ENCODE data around the gene APOE. TPM values are rescaled to one million over a fixed set of nuclear protein-coding genes. Genes with fewer than 3 reads are reported as not detected.

The APOE gene
- total and polyA plus RNA-seq, 7 experiments from 2014 or later, result 0.41 to 7.9 (median 4.0) TPM; not detected in 2

DNA sequence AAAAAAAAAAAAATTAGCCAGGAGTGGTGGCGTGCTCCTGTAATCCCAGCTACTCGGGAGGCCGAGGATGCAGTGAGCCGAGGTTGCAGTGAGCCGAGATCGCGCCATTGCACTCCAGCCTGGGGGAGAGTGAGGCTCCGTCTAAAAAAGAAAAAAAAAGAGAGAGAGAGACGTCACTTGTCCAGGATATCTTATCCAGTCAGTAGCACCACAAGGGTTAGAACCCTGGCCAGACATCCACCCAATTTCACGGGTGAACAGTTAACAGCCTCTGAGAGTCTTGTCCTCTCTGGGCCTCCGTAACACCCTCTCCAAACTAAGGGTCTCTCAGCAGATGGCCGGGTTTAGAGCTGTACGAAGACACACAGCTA lies 48.7 kb downstream of the APOE start:
- intact Hi-C loops (cut with micrococcal nuclease), result loop anchor here (2.0 to 5.0 kb wide), 4 partner anchors 39 to 267 kb away; partner anchors contain the start of gene APOC1 (in 1 of the 2)
- peak overlapping the region; percentile 92 for H3K4me3 ChIP-seq (ENCODE audit: low read length)
- H3K9me3 Mint-ChIP-seq, result peaks cover 0 to 8% (median 0%) of the 10 kb centered on the region in 11 donors
- ChIA-PET CTCF (interaction anchor here (0.6 to 1.3 kb wide), 2 partner anchors 137 to 184 kb away, joined by 3 read pairs; no protein-coding TSS in a partner anchor), POLR2A (interaction anchor here (0.7 to 1.8 kb wide), 7 partner anchors 17 to 224 kb away, joined by 3 to 12 read pairs (median 5); partner anchors contain the start of genes PPP1R37, TOMM40 and TRAPPC6A)
- H3K36me3 Mint-ChIP-seq, result peaks cover 0 to 6% (median 0%) of the 10 kb centered on the region in 5 donors
- H3K4me3 Mint-ChIP-seq, result peak overlapping the region; percentile 89 to 99 (median 98)
- peaks cover 12 to 24% of the 10 kb centered on the region in 2 donors for H3K4me1 ChIP-seq (ENCODE audit: control insufficient read depth in 2 of 2, insufficient read depth in 2 of 2, low read length in 2 of 2)
- DNase-seq (no peak), ATAC-seq (no peak)
- H3K27me3 ChIP-seq (ENCODE audit: control insufficient read depth in 2 of 2, insufficient read depth in 2 of 2, low read length in 2 of 2), result no peaks in the 10 kb centered on the region
- H3K27ac ChIP-seq (ENCODE audit: low read depth, low read length), result peak overlapping the region; percentile 92
- peaks cover 27 to 57% (median 49%) of the 10 kb centered on the region in 7 donors for H3K4me1 Mint-ChIP-seq
- no peaks in the 10 kb centered on the region for H3K27me3 Mint-ChIP-seq
- peaks cover 0 to 24% (median 0%) of the 10 kb centered on the region in 3 experiments for H3K36me3 ChIP-seq (ENCODE audit: control insufficient read depth in 2 of 3, insufficient read depth in 3 of 3, low read length in 3 of 3)
- H3K9me3 ChIP-seq (ENCODE audit: control insufficient read depth in 2 of 3, low read length in 3 of 3), result no peaks in the 10 kb centered on the region
- peak overlapping the region; percentile 97 to 99 (median 98) for H3K27ac Mint-ChIP-seq

DNA sequence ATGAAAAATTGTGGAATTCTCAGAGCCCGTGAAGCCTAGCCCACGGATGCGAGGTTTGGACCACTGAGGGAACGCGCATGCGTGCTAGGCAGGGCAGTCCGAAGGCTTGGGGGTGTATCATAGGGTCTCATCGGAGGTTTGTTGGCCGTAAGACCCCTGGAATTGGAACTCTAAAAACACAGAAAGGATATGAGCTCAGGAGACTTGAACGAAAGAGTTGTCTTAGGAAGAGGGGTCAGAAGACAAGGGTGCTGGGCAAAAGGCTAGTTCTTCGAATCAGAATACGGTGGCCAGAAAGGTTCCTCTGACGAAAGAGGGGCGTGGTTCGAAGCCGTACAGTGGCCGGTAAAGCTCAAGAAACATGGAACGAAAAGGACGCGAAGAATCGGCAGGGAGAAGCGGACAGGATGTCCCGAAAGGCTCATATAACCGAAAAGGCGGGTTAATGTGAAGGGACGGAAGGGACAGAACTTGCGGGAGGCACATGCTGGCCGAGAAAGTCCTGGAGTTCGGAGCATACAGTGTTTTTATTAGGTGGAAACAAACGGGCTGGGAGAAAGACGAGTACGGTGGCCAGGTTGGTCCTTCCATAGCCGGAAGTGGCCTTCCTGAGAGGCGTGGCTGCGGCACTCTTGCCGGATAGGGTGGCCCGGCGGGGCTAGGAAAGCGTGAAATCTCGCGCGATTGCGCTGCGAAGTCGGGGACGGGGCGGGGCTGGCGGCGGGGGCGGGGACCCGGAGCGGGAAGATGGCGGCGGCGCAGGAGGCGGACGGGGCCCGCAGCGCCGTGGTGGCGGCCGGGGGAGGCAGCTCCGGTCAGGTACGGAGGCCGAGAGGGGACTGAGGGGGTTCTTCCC lies 49.3 kb downstream of the APOE start, which contains the start of gene CLPTM1:
TSS of gene CLPTM1 (plus strand) at position 732 of the 856 bp plus-strand sequence. CDS start at position 748, 16 bp downstream.
- intact Hi-C loops (cut with micrococcal nuclease), result loop anchor here (1.0 to 5.0 kb wide), 13 partner anchors 40 to 737 kb away; partner anchors contain the start of genes BLOC1S3 (in 2 of the 2), RELB (in 2 of the 2), TRAPPC6A (in 2 of the 2) and APOC1 (in 1 of the 2)
- ATAC-seq, result peak; percentile 97
- CTCF ChIA-PET, result interaction anchor here (0.6 to 1.3 kb wide), 2 partner anchors 26 to 184 kb away, joined by 3 to 5 read pairs; no protein-coding TSS in a partner anchor
- peaks cover 0 to 21% (median 0%) of the 10 kb centered on the region in 3 experiments for H3K36me3 ChIP-seq (ENCODE audit: control insufficient read depth in 2 of 3, insufficient read depth in 3 of 3, low read length in 3 of 3)
- H3K4me3 Mint-ChIP-seq, result peak within 1 kb of the TSS; percentile 90 to 99 (median 98)
- peak within 1 kb of the TSS; percentile 92 for H3K4me3 ChIP-seq (ENCODE audit: low read length)
- H3K27ac ChIP-seq (ENCODE audit: low read depth, low read length), result peak within 1 kb of the TSS; percentile 92
- H3K36me3 Mint-ChIP-seq, result peaks cover 0 to 6% (median 0%) of the 10 kb centered on the region in 5 donors
- no peaks in the 10 kb centered on the region for H3K27me3 Mint-ChIP-seq
- DNase-seq, result peak; percentile 85 to 96 (median 94)
- no peaks in the 10 kb centered on the region for H3K9me3 ChIP-seq (ENCODE audit: control insufficient read depth in 2 of 3, low read length in 3 of 3)
- H3K4me1 Mint-ChIP-seq, result peaks cover 27 to 61% (median 54%) of the 10 kb centered on the region in 7 donors
- POLR2A ChIA-PET, result interaction anchor here (0.6 to 1.8 kb wide), 8 partner anchors 17 to 1534 kb away, joined by 3 to 12 read pairs (median 4); partner anchors contain the start of genes PPP1R37, TOMM40 and TRAPPC6A
- peak within 1 kb of the TSS; percentile 97 to 99 (median 98) for H3K27ac Mint-ChIP-seq
- no peaks in the 10 kb centered on the region for H3K27me3 ChIP-seq (ENCODE audit: control insufficient read depth in 2 of 2, insufficient read depth in 2 of 2, low read length in 2 of 2)
- peaks cover 0 to 8% (median 0%) of the 10 kb centered on the region in 11 donors for H3K9me3 Mint-ChIP-seq
- H3K4me1 ChIP-seq (ENCODE audit: control insufficient read depth in 2 of 2, insufficient read depth in 2 of 2, low read length in 2 of 2), result peaks cover 12 to 24% of the 10 kb centered on the region in 2 donors

DNA sequence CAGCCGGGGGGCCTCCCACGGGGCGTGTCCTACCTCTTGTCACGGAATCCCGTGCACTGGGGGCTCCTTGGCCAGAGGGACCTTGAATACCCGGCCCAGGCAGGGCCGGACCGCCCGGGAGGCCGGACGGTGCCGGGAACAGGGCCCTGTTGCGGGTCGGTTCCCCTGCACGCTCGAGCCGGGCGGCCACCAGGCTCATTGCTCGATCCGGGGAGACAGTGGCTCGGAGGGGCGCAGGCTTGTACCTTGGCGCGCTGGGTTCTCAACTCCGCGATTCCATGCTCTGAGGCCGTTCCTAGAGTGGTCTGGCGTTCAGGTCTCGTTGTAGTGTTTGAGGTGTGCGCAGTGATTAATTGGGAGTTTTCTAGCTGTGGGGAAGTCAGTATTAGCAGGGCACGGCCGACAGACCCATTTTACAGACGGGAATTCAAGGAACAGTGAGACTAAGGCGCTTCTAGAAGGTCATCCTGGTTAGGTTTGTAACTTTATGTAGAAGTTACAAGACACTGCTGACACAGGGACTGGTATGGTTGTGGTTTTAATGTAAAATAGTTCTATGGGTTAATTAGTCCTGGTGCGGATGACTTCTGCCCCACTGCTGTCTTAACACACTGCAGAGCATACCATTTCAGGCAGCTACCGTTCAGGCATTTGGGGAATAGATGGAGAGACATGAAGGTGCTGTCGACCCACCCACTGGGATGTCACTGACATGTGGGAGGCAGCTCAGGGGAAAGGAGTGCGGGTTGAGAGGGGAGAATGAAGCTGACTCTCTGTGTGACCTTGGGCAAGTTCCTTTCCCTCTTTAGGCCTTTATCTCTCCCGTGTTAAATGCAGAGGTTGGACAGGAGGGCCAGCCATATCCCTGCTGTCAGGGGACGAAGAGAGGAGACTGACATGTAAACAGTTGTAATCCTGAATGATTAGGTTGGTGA lies 50.2 kb downstream of the APOE start:
- no peak for ATAC-seq

DNA sequence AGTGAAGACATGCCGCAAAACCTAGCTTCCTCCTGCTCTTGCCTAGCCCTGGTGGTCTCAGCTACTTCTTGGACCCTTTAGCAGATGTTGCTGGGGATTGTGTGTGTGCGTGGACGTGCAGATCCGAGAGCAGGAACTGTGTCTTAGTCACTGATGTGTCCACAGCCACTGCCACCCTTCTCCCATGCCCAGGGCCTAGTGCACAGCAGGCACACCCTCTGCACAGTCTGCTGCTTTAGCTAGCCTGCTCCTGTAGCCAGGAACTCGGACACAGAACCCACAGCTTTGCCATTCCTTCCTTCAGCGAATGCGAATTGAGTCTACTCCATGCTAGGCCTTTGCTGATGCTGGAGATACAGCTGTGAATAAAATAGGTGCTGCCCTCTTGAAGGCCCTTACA lies 51.9 kb downstream of the APOE start:
- no peaks in the 10 kb centered on the region for H3K27me3 Mint-ChIP-seq
- intact Hi-C loops (cut with micrococcal nuclease), result loop anchor here in 1 of 2 donors (5.0 kb wide), 1 partner anchor 735 kb away; the partner anchor contains the start of genes QPCTL and SNRPD2
- H3K27ac ChIP-seq (ENCODE audit: low read depth, low read length), result peak overlapping the region; percentile 26
- H3K36me3 ChIP-seq (ENCODE audit: control insufficient read depth in 2 of 3, insufficient read depth in 3 of 3, low read length in 3 of 3), result peaks cover 0 to 39% (median 5%) of the 10 kb centered on the region in 3 experiments
- peaks cover 37 to 75% (median 61%) of the 10 kb centered on the region in 7 donors for H3K4me1 Mint-ChIP-seq
- no peaks in the 10 kb centered on the region for H3K9me3 ChIP-seq (ENCODE audit: control insufficient read depth in 2 of 3, low read length in 3 of 3)
- H3K9me3 Mint-ChIP-seq, result peaks cover 0 to 8% (median 0%) of the 10 kb centered on the region in 11 donors
- no peaks in the 10 kb centered on the region for H3K27me3 ChIP-seq (ENCODE audit: control insufficient read depth in 2 of 2, insufficient read depth in 2 of 2, low read length in 2 of 2)
- ChIA-PET POLR2A (interaction anchor here (0.8 to 1.6 kb wide), 3 partner anchors 18 to 68 kb away, joined by 3 to 5 read pairs (median 3); partner anchors contain the start of gene RELB), CTCF (no interaction called here)
- H3K27ac Mint-ChIP-seq, result peak overlapping the region in 3 of 9 donors; percentile 45 to 92 (median 48)
- H3K4me1 ChIP-seq (ENCODE audit: control insufficient read depth in 2 of 2, insufficient read depth in 2 of 2, low read length in 2 of 2), result peaks cover 12 to 24% of the 10 kb centered on the region in 2 donors
- H3K36me3 Mint-ChIP-seq, result peaks cover 0 to 6% (median 4%) of the 10 kb centered on the region in 5 donors
- DNase-seq (no peak), ATAC-seq (no peak)
- peak overlapping the region in 8 of 10 donors; percentile 30 to 99 (median 91) for H3K4me3 Mint-ChIP-seq
- H3K4me3 ChIP-seq (ENCODE audit: low read length), result no peak overlapping the region

More for the DNA sequence above, 50.2 kb downstream of the APOE start:
- Histone ChIP-seq H3K36me3 (ENCODE audit: control insufficient read depth in 2 of 3, insufficient read depth in 3 of 3, low read length in 3 of 3) (peaks cover 0 to 22% (median 5%) of the 10 kb centered on the region in 3 experiments), H3K27ac (ENCODE audit: low read depth, low read length) (peak overlapping the region; percentile 92), H3K9me3 (ENCODE audit: control insufficient read depth in 2 of 3, low read length in 3 of 3) (no peaks in the 10 kb centered on the region), H3K27me3 (ENCODE audit: control insufficient read depth in 2 of 2, insufficient read depth in 2 of 2, low read length in 2 of 2) (no peaks in the 10 kb centered on the region), H3K4me3 (ENCODE audit: low read length) (peak overlapping the region; percentile 92), H3K4me1 (ENCODE audit: control insufficient read depth in 2 of 2, insufficient read depth in 2 of 2, low read length in 2 of 2) (peaks cover 12 to 24% of the 10 kb centered on the region in 2 donors)
- intact Hi-C loops (cut with micrococcal nuclease), result loop anchor here (1.0 to 5.0 kb wide), 12 partner anchors 41 to 737 kb away; partner anchors contain the start of genes BLOC1S3 (in 2 of the 2), RELB (in 2 of the 2), TRAPPC6A (in 2 of the 2) and APOC1 (in 1 of the 2)
- CTCF ChIA-PET, result no interaction called here
- H3K4me3 Mint-ChIP-seq, result peak overlapping the region; percentile 90 to 99 (median 98)
- no peaks in the 10 kb centered on the region for H3K27me3 Mint-ChIP-seq
- peak overlapping the region; percentile 82 to 99 (median 97) for H3K27ac Mint-ChIP-seq
- peak in 1 of 9 donors; percentile 3 for DNase-seq
- POLR2A ChIA-PET, result interaction anchor here (1.1 to 1.8 kb wide), 4 partner anchors 45 to 136 kb away, joined by 3 to 12 read pairs (median 6); partner anchors contain the start of genes PPP1R37, RELB and TOMM40
- H3K4me1 Mint-ChIP-seq, result peaks cover 32 to 68% (median 61%) of the 10 kb centered on the region in 7 donors
- H3K36me3 Mint-ChIP-seq, result peaks cover 0 to 6% (median 0%) of the 10 kb centered on the region in 5 donors
- H3K9me3 Mint-ChIP-seq, result peaks cover 0 to 8% (median 0%) of the 10 kb centered on the region in 11 donors

DNA sequence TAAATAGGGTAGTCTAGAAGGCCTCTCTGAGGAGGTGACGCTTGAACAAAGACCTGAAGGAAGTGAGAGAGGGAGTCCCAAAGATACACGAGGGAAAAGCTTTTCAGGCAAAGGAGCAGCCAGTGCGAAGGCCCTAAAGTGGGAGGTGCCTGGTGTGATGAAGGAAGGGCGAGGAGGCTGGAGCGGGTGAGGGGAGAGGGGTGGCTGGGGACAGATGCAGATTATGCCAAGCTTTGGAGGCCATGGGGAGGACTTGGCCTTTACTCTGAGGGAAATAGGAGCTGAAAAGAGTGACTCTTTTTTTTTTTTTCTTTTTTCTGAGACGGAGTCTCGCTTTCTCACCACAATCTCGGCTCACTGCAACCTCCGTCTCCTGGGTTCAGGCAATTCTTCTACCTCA lies 52.5 kb downstream of the APOE start:
- H3K36me3 ChIP-seq (ENCODE audit: control insufficient read depth in 2 of 3, insufficient read depth in 3 of 3, low read length in 3 of 3), result peaks cover 0 to 41% (median 5%) of the 10 kb centered on the region in 3 experiments
- Mint-ChIP-seq H3K27ac (peak overlapping the region in 4 of 9 donors; percentile 21 to 51 (median 47)), H3K36me3 (peaks cover 0 to 7% (median 5%) of the 10 kb centered on the region in 5 donors), H3K4me1 (peaks cover 37 to 76% (median 61%) of the 10 kb centered on the region in 7 donors), H3K9me3 (peaks cover 0 to 8% (median 0%) of the 10 kb centered on the region in 11 donors), H3K4me3 (peak overlapping the region in 6 of 10 donors; percentile 30 to 99 (median 91)), H3K27me3 (no peaks in the 10 kb centered on the region)
- H3K27ac ChIP-seq (ENCODE audit: low read depth, low read length), result peak overlapping the region; percentile 26
- intact Hi-C loops (cut with micrococcal nuclease), result loop anchor here in 1 of 2 donors (5.0 kb wide), 1 partner anchor 734 kb away; the partner anchor contains the start of genes QPCTL and SNRPD2
- no peak overlapping the region for H3K4me3 ChIP-seq (ENCODE audit: low read length)
- no peak for ATAC-seq
- no peaks in the 10 kb centered on the region for H3K27me3 ChIP-seq (ENCODE audit: control insufficient read depth in 2 of 2, insufficient read depth in 2 of 2, low read length in 2 of 2)
- ChIA-PET POLR2A (interaction anchor here (0.6 to 1.3 kb wide), 2 partner anchors 18 to 56 kb away, joined by 3 to 6 read pairs; no protein-coding TSS in a partner anchor), CTCF (no interaction called here)
- no peak for DNase-seq
- no peaks in the 10 kb centered on the region for H3K9me3 ChIP-seq (ENCODE audit: control insufficient read depth in 2 of 3, low read length in 3 of 3)
- H3K4me1 ChIP-seq (ENCODE audit: control insufficient read depth in 2 of 2, insufficient read depth in 2 of 2, low read length in 2 of 2), result peaks cover 12 to 24% of the 10 kb centered on the region in 2 donors

All from naive thymus-derived CD4-positive, alpha-beta T cell (primary cell).